ENCODE results near the gene DELE1. TPM values are rescaled to one million over a fixed set of nuclear protein-coding genes. Genes with fewer than 3 reads are reported as not detected.

DELE1 gene
- total RNA-seq, 3 donors from 2014 or later, result 40.3 to 59.8 (median 49.8) TPM

DNA sequence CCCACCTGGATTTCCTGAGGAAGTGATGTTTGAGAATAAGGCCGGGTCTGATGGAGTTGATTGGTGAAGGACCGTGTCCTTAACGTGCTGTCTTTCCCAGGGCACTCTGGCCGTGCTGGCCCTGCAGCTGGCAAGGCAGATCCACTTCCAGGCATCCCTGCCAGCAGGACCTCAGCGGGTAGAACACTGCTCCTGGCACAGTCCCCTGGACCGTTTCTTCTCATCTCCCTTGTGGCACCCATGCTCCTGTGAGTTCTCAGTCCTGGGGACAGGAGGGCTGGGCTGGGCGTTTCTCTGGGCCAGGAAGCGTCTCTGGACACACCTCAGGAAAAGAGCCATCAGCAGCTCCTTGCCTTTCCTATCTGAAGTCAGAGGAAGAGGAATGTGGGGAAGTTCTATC, 4.4 kb downstream of the DELE1 start:
- H3K4me1 Mint-ChIP-seq (ENCODE audit: low read depth), result peaks cover 25% of the 10 kb centered on the region
- H3K9me3 Mint-ChIP-seq, result no peaks in the 10 kb centered on the region
- H3K27me3 Mint-ChIP-seq (ENCODE audit: low read depth), result no peaks in the 10 kb centered on the region
- no peak for DNase-seq
- peaks cover 51% of the 10 kb centered on the region for H3K36me3 Mint-ChIP-seq (ENCODE audit: insufficient read depth)
- no peak for ATAC-seq
- H3K4me3 Mint-ChIP-seq, result no peak overlapping the region

DNA sequence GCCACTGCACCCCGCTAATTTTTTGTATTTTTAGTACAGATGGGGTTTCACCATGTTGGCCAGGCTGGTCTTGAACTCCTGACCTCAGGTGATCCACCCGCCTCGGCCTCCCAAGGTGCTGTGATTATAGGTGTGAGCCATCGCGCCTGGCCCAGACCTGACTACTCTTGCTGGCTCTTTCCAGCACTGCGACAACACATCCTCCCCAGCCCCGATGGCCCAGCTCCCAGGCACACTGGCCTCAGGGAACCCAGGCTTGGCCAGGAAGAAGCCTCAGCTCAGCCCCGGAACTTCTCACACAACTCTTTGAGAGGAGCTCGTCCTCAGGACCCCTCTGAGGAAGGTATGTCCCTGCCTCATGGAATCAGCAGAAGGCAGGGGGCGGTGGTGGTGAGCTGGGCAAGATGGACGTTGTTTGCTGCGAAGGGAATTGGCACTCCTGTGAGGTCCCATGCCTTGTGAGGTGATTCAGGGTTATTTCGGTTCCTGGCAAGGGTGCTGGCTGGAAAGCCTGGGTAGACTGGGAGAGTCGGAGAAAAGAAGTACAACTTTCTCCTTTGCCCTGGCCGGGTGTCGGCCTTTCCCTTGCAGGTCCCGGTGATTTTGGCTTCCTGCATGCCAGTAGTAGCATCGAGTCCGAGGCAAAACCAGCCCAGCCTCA, 5.9 kb downstream of the DELE1 start:
- H3K36me3 Mint-ChIP-seq (ENCODE audit: insufficient read depth), result peaks cover 53% of the 10 kb centered on the region
- H3K27me3 Mint-ChIP-seq (ENCODE audit: low read depth), result no peaks in the 10 kb centered on the region
- no peaks in the 10 kb centered on the region for H3K9me3 Mint-ChIP-seq
- H3K4me3 Mint-ChIP-seq, result no peak overlapping the region
- peaks cover 15% of the 10 kb centered on the region for H3K4me1 Mint-ChIP-seq (ENCODE audit: low read depth)
- no peak for DNase-seq
- no peak for ATAC-seq

DNA sequence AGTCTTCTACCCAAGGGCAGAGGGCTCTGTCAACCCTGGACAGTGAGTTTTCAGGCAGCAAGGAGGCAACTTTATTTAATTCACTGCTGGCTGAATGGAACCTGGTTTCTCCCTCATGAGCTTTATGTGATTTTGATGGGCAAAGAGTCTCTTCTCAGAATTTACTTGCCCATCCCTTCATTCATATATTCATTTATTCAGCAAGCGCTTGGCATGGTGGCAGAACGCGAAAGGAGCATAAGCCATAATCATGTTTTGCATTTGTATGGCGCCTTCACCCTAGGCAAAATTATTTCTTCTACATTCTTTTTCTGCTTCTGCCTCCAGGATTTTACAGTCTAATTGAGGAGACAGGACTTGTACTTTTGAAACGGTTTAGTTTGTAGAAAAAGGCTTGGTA, 8.0 kb downstream of the DELE1 start:
- H3K4me3 Mint-ChIP-seq, result no peak overlapping the region

DNA sequence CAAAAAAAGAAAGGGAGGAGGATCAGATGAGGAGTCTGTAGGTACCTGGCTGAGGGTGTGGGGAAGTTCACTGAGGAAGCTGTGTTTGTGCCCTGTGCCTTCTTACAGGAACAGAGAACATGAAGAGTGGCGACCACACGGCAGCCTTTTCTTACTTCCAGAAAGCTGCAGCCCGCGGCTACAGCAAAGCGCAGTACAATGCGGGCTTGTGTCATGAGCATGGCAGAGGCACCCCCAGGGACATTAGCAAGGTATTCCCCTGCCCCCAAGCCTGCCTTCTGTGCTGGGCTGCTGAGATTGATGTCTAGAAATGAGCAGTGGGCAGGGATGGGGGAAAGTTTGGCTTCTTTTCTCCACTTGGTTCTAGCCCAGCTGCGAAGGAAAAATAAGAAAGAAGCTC, 9.5 kb downstream of the DELE1 start:
- no peaks in the 10 kb centered on the region for H3K9me3 Mint-ChIP-seq
- ATAC-seq (no peak), DNase-seq (no peak)
- no peaks in the 10 kb centered on the region for H3K27me3 Mint-ChIP-seq (ENCODE audit: low read depth)
- H3K4me3 Mint-ChIP-seq, result no peak overlapping the region
- peaks cover 44% of the 10 kb centered on the region for H3K36me3 Mint-ChIP-seq (ENCODE audit: insufficient read depth)
- no peaks in the 10 kb centered on the region for H3K4me1 Mint-ChIP-seq (ENCODE audit: low read depth)

More for the DNA sequence above, 8.0 kb downstream of the DELE1 start:
- Mint-ChIP-seq H3K4me1 (ENCODE audit: low read depth) (peaks cover 7% of the 10 kb centered on the region), H3K27me3 (ENCODE audit: low read depth) (no peaks in the 10 kb centered on the region), H3K36me3 (ENCODE audit: insufficient read depth) (peaks cover 56% of the 10 kb centered on the region), H3K9me3 (no peaks in the 10 kb centered on the region)
- ATAC-seq (no peak), DNase-seq (no peak)

DNA sequence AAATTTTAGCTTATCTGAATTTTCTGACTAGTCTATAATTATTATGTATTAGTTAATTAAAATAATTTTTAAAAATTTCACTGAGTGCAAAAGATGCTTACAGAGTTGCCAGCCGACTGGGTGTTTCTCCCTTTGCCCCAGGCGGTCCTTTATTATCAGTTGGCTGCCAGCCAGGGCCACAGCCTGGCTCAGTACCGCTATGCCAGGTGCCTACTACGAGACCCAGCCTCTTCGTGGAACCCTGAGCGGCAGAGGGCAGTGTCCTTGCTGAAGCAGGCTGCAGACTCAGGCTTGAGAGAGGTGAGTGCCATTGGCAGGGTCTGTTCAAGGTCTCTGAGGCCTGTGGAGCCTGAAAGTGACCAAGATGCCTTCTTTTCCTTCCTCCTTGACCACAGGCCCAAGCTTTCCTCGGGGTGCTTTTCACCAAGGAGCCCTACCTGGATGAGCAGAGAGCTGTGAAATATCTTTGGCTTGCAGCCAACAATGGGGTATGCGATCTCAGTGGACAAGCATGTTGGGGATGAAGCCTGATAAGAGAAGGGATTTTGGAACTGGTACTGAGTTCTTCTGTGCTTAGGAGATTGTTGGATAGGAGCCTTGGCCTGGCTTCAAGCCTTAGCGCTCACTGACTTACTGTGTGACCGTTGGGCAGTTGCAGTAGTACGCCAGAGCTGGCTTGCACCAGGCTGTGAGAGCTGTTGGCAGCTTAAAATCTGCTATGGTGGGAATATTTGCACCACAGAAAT, 10.6 kb downstream of the DELE1 start:
- Mint-ChIP-seq H3K4me3 (no peak overlapping the region), H3K9me3 (no peaks in the 10 kb centered on the region), H3K36me3 (ENCODE audit: insufficient read depth) (peaks cover 37% of the 10 kb centered on the region), H3K4me1 (ENCODE audit: low read depth) (no peaks in the 10 kb centered on the region), H3K27me3 (ENCODE audit: low read depth) (no peaks in the 10 kb centered on the region)
- no peak for DNase-seq
- no peak for ATAC-seq

DNA sequence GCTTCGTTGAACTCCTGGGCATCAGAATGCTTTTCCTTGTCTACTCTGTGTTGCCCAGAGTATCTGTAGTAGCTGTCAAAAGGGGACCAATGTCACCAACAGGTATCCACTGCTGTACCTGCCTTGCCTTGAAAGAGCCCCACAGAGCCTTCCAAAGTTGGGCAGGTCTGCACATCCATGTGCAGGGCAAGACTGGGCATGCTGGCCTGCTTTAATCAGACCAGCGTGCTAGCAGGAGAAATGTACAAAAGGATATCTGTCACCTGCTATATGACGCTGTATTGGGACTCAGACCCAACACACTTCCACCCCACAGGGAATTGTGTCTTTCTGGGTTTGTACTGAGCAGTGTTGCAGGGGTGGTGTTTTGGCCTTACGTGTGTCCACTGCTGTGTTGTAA, 11.9 kb downstream of the DELE1 start:
- no peaks in the 10 kb centered on the region for H3K4me1 Mint-ChIP-seq (ENCODE audit: low read depth)
- peaks cover 42% of the 10 kb centered on the region for H3K36me3 Mint-ChIP-seq (ENCODE audit: insufficient read depth)
- no peaks in the 10 kb centered on the region for H3K27me3 Mint-ChIP-seq (ENCODE audit: low read depth)
- no peak for ATAC-seq
- DNase-seq, result no peak
- no peak overlapping the region for H3K4me3 Mint-ChIP-seq
- H3K9me3 Mint-ChIP-seq, result no peaks in the 10 kb centered on the region

DNA sequence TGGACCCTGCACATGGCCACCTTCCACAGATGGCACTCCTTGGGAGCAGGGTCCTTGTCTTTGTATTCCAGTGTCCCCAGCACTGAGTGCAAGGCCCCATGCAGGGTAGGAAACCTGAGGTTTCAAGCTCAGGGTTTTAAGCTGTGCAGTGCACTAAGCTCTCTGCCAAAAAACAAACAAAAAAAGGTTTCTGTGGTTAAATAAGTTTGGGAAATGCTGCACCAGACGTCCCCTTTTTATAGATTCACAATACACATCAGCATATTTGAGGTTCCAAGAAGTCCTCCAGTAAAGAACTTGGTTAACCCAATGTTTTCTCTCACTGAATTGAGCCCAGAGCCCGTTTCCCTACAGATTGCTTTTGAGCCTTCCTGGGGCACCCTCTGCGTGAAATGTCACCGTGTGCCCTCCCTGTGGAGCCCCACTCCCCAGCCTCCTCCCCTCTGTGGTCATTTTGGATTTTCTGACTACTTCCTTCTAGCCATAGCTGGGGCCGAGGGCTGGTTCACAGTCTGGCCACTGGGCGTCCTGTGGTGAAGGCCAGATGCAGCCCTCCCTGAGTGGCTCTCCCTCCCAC, 17.1 kb downstream of the DELE1 start:
- no peak for DNase-seq
- no peaks in the 10 kb centered on the region for H3K27me3 Mint-ChIP-seq (ENCODE audit: low read depth)
- no peak for ATAC-seq
- H3K4me1 Mint-ChIP-seq (ENCODE audit: low read depth), result no peaks in the 10 kb centered on the region
- no peak overlapping the region for H3K4me3 Mint-ChIP-seq
- peaks cover 10% of the 10 kb centered on the region for H3K36me3 Mint-ChIP-seq (ENCODE audit: insufficient read depth)
- H3K9me3 Mint-ChIP-seq, result no peaks in the 10 kb centered on the region

DNA sequence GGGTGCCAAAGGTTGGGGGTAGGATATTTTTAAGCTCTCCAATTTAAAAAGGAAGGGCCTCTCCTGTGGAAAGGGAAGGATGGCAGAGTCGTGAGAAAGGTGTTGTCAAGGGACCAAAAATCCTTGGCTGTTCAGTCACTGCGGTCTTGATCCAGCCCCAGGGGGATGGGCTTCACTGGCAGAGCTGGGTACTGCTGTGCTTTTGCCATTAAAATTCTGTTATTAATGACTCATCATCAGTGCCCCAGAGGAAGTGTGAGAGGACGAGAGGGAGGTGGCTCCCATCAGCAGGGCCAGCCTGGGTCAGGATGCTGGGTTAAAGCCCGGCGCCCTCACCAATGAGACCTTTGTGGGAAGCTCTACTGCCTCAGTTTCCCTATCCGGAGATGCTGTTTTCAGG, 17.6 kb downstream of the DELE1 start:
- DNase-seq (no peak), ATAC-seq (no peak)
- Mint-ChIP-seq H3K9me3 (no peaks in the 10 kb centered on the region), H3K27me3 (ENCODE audit: low read depth) (no peaks in the 10 kb centered on the region), H3K36me3 (ENCODE audit: insufficient read depth) (peaks cover 7% of the 10 kb centered on the region), H3K4me1 (ENCODE audit: low read depth) (no peaks in the 10 kb centered on the region), H3K4me3 (no peak overlapping the region)

DNA sequence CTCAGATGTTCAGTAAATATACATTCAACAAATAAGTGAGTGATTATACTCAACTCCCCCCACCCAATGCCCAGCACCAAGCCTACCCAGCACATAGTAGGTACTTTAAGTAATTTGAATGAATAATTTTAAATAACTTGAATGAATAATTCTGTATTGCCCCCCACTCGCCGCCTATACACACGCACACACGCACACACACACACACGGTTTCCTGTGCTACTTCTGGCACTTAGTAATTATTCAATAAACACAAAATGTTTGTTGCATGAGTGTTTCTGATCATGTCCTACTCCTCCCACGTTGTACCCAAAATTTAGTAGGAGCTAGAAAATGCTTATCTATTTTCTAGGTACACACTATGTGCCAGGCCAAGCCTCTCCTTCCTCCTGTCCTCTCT, 18.1 kb downstream of the DELE1 start:
- no peak for DNase-seq
- Mint-ChIP-seq H3K36me3 (ENCODE audit: insufficient read depth) (peaks cover 7% of the 10 kb centered on the region), H3K9me3 (no peaks in the 10 kb centered on the region), H3K4me3 (no peak overlapping the region), H3K27me3 (ENCODE audit: low read depth) (no peaks in the 10 kb centered on the region), H3K4me1 (ENCODE audit: low read depth) (no peaks in the 10 kb centered on the region)
- ATAC-seq, result no peak

DNA sequence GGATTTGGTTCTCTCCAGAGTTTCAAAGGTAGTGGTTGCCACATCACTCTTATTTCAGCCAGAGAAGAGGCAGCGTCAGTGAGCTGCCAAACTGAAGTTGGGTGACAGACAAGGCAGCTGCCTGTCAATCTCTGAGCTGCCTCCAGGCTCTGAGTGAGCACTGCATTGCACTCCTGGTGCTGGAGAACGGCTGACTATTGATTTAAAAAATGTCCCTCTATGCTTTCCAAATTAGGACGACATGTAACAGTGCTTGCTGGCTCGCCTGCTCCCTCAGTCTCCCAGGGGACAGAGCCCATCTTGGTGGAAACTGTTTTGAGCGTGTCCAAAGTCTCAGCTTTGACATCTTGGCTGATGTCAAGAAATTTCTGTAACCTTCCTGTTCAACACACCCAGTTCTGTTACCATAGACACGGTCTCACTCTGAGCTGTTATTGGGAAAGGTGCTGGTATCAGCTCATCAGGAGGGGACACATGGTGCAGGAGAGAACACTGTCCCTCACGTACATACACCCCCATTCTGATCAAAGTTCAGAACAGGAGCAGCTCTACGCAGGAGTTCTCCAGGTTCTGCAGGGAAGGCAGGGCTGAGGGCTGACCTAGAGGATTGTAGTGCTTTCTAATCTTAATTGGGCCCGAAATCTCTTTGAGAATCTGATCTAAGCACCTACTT, 18.6 kb downstream of the DELE1 start:
- no peaks in the 10 kb centered on the region for H3K4me1 Mint-ChIP-seq (ENCODE audit: low read depth)
- no peak for DNase-seq

DNA sequence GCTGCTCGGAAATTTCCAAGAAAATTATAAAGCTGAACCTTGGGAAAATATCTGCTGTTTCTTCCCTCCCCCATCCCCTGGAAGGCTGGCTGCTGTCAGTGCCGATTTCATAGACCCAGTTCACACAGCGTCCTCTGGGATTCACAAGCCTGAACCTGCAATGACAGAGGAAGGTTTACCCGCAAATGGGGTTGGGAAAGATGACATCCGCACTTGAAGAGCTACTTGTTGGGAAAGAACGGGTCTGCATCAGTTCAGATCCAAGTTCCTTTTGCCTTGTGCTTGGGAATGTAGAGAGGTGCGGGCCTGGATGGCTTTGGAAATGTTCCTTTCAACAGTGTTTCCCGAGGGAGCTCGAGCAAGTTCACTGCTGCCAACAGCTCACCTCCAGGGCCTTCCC, 20.4 kb downstream of the DELE1 start:
- Mint-ChIP-seq H3K4me3 (no peak overlapping the region), H3K4me1 (ENCODE audit: low read depth) (no peaks in the 10 kb centered on the region), H3K9me3 (no peaks in the 10 kb centered on the region), H3K36me3 (ENCODE audit: insufficient read depth) (peaks cover 4% of the 10 kb centered on the region), H3K27me3 (ENCODE audit: low read depth) (no peaks in the 10 kb centered on the region)
- ATAC-seq (no peak), DNase-seq (no peak)

More for the DNA sequence above, 18.6 kb downstream of the DELE1 start:
- Mint-ChIP-seq H3K27me3 (ENCODE audit: low read depth) (no peaks in the 10 kb centered on the region), H3K4me3 (no peak overlapping the region), H3K36me3 (ENCODE audit: insufficient read depth) (peaks cover 4% of the 10 kb centered on the region), H3K9me3 (no peaks in the 10 kb centered on the region)
- no peak for ATAC-seq

DNA sequence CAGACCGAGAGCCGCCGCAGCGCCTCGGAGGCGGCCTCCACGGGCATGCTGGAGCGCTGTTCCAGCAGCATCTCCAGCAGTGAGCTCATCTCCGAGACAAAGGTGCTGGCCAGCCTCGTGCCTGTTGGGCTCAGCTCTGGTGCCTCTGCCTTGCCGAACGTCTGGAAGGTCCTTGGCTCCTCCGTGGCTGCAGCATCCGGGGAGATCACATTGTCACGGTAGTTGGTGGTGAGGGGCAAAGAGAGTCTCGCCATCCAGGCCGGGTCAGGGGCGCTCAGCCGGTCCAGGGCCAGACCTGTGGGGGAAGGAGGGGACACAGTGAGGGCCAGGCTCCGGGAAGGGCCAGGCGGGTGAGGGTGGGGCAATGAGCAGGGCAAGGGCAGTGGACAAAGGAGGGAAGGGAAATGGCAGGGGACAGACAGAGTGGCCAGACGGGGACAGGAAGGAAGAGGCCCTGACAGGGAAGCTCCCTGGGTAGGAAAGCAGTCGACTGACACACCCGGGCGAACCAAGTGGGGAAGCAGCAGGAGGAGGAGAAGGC, 21.9 kb downstream of the DELE1 start:
- H3K4me1 Mint-ChIP-seq (ENCODE audit: low read depth), result no peaks in the 10 kb centered on the region
- ATAC-seq (no peak), DNase-seq (no peak)
- no peaks in the 10 kb centered on the region for H3K9me3 Mint-ChIP-seq
- H3K36me3 Mint-ChIP-seq (ENCODE audit: insufficient read depth), result no peaks in the 10 kb centered on the region
- H3K4me3 Mint-ChIP-seq, result no peak overlapping the region
- H3K27me3 Mint-ChIP-seq (ENCODE audit: low read depth), result no peaks in the 10 kb centered on the region

DNA sequence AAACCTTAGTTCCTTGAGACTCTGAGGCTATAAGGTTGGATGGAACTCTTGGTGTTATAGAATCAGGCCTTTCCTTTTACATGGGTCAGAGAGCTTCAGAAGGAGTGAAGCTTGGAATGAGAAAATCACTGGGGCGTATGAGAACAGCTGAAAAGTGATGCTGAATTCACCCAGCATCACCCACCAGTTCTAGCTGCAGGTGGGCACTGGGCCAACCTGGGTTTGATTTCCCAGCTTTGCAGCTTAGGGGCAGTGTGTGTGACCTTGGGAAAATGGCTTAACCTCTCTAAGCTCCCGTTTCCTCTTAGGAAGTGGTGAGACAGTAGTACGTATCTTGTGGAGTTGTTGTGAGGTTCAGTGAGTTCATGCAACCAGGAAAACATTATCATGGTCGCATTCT, 23.6 kb downstream of the DELE1 start:
- no peak for DNase-seq
- peaks cover 10% of the 10 kb centered on the region for H3K4me1 Mint-ChIP-seq (ENCODE audit: low read depth)

DNA sequence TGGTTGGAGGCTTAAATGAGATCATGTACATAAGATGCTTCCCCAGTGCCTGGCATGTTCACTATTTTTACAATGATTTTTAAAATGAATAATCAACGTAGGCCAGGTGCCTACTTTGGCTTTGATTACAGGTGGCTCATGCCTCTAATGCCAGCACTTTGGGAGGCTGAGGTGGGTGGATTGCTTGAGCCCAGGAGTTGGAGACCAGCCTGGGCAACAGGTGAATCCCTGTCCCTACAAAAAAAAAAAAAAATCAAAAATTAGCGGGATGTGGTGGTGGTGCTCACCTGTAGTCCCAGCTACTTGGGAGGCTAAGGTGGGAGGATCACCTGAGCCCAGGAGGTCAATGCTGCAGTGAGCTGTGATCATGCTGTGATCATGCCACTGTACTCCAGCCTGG, 25.1 kb downstream of the DELE1 start:
- Mint-ChIP-seq H3K4me1 (ENCODE audit: low read depth) (peaks cover 10% of the 10 kb centered on the region), H3K36me3 (ENCODE audit: insufficient read depth) (no peaks in the 10 kb centered on the region), H3K4me3 (no peak overlapping the region), H3K27me3 (ENCODE audit: low read depth) (no peaks in the 10 kb centered on the region), H3K9me3 (no peaks in the 10 kb centered on the region)
- ATAC-seq (no peak), DNase-seq (no peak)

More for the DNA sequence above, 23.6 kb downstream of the DELE1 start:
- ATAC-seq, result no peak
- H3K9me3 Mint-ChIP-seq, result no peaks in the 10 kb centered on the region
- H3K27me3 Mint-ChIP-seq (ENCODE audit: low read depth), result no peaks in the 10 kb centered on the region
- no peaks in the 10 kb centered on the region for H3K36me3 Mint-ChIP-seq (ENCODE audit: insufficient read depth)
- no peak overlapping the region for H3K4me3 Mint-ChIP-seq
